GM23338 (cell line): ENCODE results near the gene SPTB. TPM values are rescaled to one million over a fixed set of nuclear protein-coding genes. Genes with fewer than 3 reads are reported as not detected.

ENCODE experiments used
- ATAC-seq: fragments of 200-7000 bp; cut with Tn5 transposase; 3 replicates; pipeline ENCODE4 v1.9.1; 2020
- DNase-seq: peaks from one replicate; pipeline ENCODE4 v3.0.0-alpha.2; 2015; ENCODE audit warnings: low spot score
- H2AFZ ChIP-seq: fragments of 200-600 bp; sonication (generic); 2 replicates; pipeline ENCODE4 v1.8.0; 2016; ENCODE audit warnings: antibody characterized with exemption, mild to moderate bottlenecking, moderate library complexity
- H3F3A ChIP-seq: fragments of 200-600 bp; sonication (generic); replicated peaks from 2 replicates; pipeline ENCODE4 v1.8.0; 2017; ENCODE audit warnings: antibody characterized with exemption, mixed run types, low read depth
- H3K27ac ChIP-seq: fragments of 200-600 bp; sonication (generic); 2 replicates; pipeline ENCODE4 v1.6.1; 2016; ENCODE audit warnings: low read depth
- H3K27me3 ChIP-seq: fragments of 200-600 bp; sonication (generic); 2 replicates; pipeline ENCODE4 v1.8.0; 2016; ENCODE audit warnings: mild to moderate bottlenecking, mixed run types, moderate library complexity; ENCODE audit not compliant: insufficient read depth
- H3K36me3 ChIP-seq: fragments of 200-600 bp; sonication (generic); 2 replicates; pipeline ENCODE4 v1.8.0; 2016; ENCODE audit warnings: mild to moderate bottlenecking; ENCODE audit not compliant: insufficient read depth
- H3K4me1 ChIP-seq: fragments of 200-600 bp; sonication (generic); 2 replicates; pipeline ENCODE4 v1.8.0; 2016; ENCODE audit warnings: mild to moderate bottlenecking, moderate library complexity; ENCODE audit not compliant: insufficient read depth
- H3K4me2 ChIP-seq: fragments of 200-600 bp; sonication (generic); 2 replicates; pipeline ENCODE4 v1.7.1; 2017; ENCODE audit warnings: mixed run types
- H3K4me3 ChIP-seq: fragments of 200-600 bp; sonication (generic); 2 replicates; pipeline ENCODE4 v1.6.1; 2016; ENCODE audit warnings: mixed run types
- H3K79me2 ChIP-seq: fragments of 200-600 bp; sonication (generic); replicated peaks from 2 replicates; pipeline ENCODE4 v1.8.0; 2017; ENCODE audit warnings: mild to moderate bottlenecking; ENCODE audit not compliant: insufficient read depth
- H3K9me2 ChIP-seq: fragments of 200-600 bp; sonication (generic); 2 replicates; pipeline ENCODE4 v1.8.0; 2017; ENCODE audit not compliant: insufficient read depth
- H4K20me1 ChIP-seq: fragments of 200-600 bp; sonication (generic); replicated peaks from 2 replicates; pipeline ENCODE4 v1.8.0; 2017; ENCODE audit warnings: mild to moderate bottlenecking; ENCODE audit not compliant: insufficient read depth
- H3K27ac Mint-ChIP-seq: 2 replicates; pipeline ENCODE4 v1.8.0; 2020; ENCODE audit warnings: inconsistent platforms, mild to moderate bottlenecking, moderate library complexity, mixed read lengths
- H3K27me3 Mint-ChIP-seq: 3 replicates; pipeline ENCODE4 v1.8.0; 2022; ENCODE audit warnings: low read depth, mild to moderate bottlenecking, moderate library complexity, mixed read lengths, inconsistent platforms; ENCODE audit not compliant: insufficient read depth, poor library complexity
- H3K36me3 Mint-ChIP-seq: 3 replicates; pipeline ENCODE4 v1.8.0; 2021; ENCODE audit warnings: low read depth, mild to moderate bottlenecking, inconsistent platforms, moderate library complexity, mixed read lengths
- H3K4me1 Mint-ChIP-seq: 3 replicates; pipeline ENCODE4 v1.8.0; 2020; ENCODE audit warnings: mild to moderate bottlenecking, inconsistent platforms, mixed read lengths
- H3K4me3 Mint-ChIP-seq: 3 replicates; pipeline ENCODE4 v1.8.0; 2021; ENCODE audit warnings: moderate library complexity, mild to moderate bottlenecking, inconsistent platforms, mixed read lengths
- H3K9me3 Mint-ChIP-seq: 3 replicates; pipeline ENCODE4 v1.8.0; 2020; ENCODE audit warnings: moderate library complexity, mild to moderate bottlenecking, inconsistent platforms, mixed read lengths
- EZH2phosphoT487 ChIP-seq: fragments of 200-600 bp; sonication (generic); IDR thresholded peaks from one replicate; pipeline ENCODE4 v1.8.1; 2018; ENCODE audit warnings: antibody characterized with exemption; ENCODE audit not compliant: unreplicated experiment
- JUNB ChIP-seq: IDR thresholded peaks from one replicate; pipeline ENCODE4 v1.6.1; 2016; ENCODE audit warnings: antibody characterized with exemption; ENCODE audit not compliant: unreplicated experiment
- STAT1 ChIP-seq: IDR thresholded peaks from one replicate; pipeline ENCODE4 v1.6.1; 2016; ENCODE audit warnings: antibody characterized with exemption; ENCODE audit not compliant: unreplicated experiment
- ZNF114 ChIP-seq: fragments of 250-450 bp; sonication (Bioruptor Pico); IDR thresholded peaks from 2 replicates; pipeline ENCODE4 v1.5.0; 2020; ENCODE audit warnings: mild to moderate bottlenecking, moderate library complexity
- ZNF331 ChIP-seq: fragments of 250-450 bp; sonication (Bioruptor Pico); IDR thresholded peaks from 2 replicates; pipeline ENCODE4 v1.5.0; 2020; ENCODE audit warnings: low read depth, mild to moderate bottlenecking, moderate library complexity
- polyA plus RNA-seq: library from polyadenylated mRNA; unstranded; fragments of >200 nt; fragmentation: Nextera tagmentation; extraction: Ambion mirVana; gene quantifications from 2 replicates; pipeline ENCODE4 v1.2.1, GENCODE V29; 2016
- total RNA-seq: library from RNA; depleted of rRNA; stranded (reverse); fragments of >200 nt; shearing (Covaris generic); gene quantifications from 2 replicates; pipeline ENCODE4 v1.2.3, GENCODE V29; 2014
- TF ChIP-seq, protein P1 (sequence below): fragments of 250-450 bp; sonication (Bioruptor Pico); IDR thresholded peaks from 2 replicates; pipeline ENCODE4 v1.5.0; 2020; ENCODE audit warnings: mild to moderate bottlenecking, moderate library complexity
- TF ChIP-seq, protein P2 (sequence below): IDR thresholded peaks from one replicate; pipeline ENCODE4 v1.6.1; 2018; ENCODE audit warnings: antibody characterized with exemption; ENCODE audit not compliant: unreplicated experiment
- TF ChIP-seq, protein P3 (sequence below): IDR thresholded peaks from 2 replicates; pipeline ENCODE4 v1.6.1; 2016; ENCODE audit warnings: antibody characterized with exemption

SPTB gene
- total and polyA plus RNA-seq, 2 experiments from 2014 or later = 1.1 to 1.9 TPM

DNA sequence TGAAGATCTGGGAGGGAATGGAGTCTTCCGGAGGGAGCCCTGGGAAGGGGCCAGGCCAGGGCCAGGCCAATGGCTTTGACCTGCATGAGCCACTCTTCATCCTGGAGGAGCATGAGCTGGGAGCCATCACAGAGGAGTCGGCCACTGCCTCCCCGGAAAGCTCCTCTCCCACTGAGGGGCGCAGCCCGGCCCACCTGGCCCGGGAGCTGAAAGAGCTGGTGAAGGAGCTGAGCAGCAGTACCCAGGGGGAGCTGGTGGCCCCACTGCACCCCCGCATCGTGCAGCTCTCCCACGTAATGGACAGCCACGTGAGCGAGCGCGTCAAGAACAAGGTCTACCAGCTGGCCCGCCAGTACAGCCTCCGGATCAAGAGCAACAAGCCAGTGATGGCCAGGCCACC lies 137.7 kb downstream of the SPTB start:
- Histone ChIP-seq H3K36me3 (peaks cover 19% of the 10 kb centered on the region), H3K27ac (no peak overlapping the region), H3F3A (no peaks in the 10 kb centered on the region), H3K4me1 (no peaks in the 10 kb centered on the region; the same call in 1 of the 2 replicates), H3K4me3 (no peak overlapping the region), H3K4me2 (no peak overlapping the region), H3K79me2 (no peaks in the 10 kb centered on the region), H2AFZ (no peak overlapping the region), H3K27me3 (no peaks in the 10 kb centered on the region), H4K20me1 (no peaks in the 10 kb centered on the region; the same call in 1 of the 2 replicates), H3K9me2 (no peaks in the 10 kb centered on the region)
- peaks cover 74% of the 10 kb centered on the region for H3K36me3 Mint-ChIP-seq
- H3K27me3 Mint-ChIP-seq = peaks cover 13% of the 10 kb centered on the region
- no peak overlapping the region; the same call in 1 of the 2 replicates for H3K27ac Mint-ChIP-seq
- no peaks in the 10 kb centered on the region for H3K9me3 Mint-ChIP-seq
- H3K4me3 Mint-ChIP-seq = no peak overlapping the region
- DNase-seq (no peak), ATAC-seq (no peak)
- no peak for TF ChIP-seq ZNF331 (CRISPR knock-in tag)
- TF ChIP-seq JUNB = no peak
- no peak for TF ChIP-seq EZH2phosphoT487
- TF ChIP-seq STAT1 = no peak
- TF ChIP-seq ZNF114 (CRISPR knock-in tag) = no peak
- TF ChIP-seq, protein P1, sequence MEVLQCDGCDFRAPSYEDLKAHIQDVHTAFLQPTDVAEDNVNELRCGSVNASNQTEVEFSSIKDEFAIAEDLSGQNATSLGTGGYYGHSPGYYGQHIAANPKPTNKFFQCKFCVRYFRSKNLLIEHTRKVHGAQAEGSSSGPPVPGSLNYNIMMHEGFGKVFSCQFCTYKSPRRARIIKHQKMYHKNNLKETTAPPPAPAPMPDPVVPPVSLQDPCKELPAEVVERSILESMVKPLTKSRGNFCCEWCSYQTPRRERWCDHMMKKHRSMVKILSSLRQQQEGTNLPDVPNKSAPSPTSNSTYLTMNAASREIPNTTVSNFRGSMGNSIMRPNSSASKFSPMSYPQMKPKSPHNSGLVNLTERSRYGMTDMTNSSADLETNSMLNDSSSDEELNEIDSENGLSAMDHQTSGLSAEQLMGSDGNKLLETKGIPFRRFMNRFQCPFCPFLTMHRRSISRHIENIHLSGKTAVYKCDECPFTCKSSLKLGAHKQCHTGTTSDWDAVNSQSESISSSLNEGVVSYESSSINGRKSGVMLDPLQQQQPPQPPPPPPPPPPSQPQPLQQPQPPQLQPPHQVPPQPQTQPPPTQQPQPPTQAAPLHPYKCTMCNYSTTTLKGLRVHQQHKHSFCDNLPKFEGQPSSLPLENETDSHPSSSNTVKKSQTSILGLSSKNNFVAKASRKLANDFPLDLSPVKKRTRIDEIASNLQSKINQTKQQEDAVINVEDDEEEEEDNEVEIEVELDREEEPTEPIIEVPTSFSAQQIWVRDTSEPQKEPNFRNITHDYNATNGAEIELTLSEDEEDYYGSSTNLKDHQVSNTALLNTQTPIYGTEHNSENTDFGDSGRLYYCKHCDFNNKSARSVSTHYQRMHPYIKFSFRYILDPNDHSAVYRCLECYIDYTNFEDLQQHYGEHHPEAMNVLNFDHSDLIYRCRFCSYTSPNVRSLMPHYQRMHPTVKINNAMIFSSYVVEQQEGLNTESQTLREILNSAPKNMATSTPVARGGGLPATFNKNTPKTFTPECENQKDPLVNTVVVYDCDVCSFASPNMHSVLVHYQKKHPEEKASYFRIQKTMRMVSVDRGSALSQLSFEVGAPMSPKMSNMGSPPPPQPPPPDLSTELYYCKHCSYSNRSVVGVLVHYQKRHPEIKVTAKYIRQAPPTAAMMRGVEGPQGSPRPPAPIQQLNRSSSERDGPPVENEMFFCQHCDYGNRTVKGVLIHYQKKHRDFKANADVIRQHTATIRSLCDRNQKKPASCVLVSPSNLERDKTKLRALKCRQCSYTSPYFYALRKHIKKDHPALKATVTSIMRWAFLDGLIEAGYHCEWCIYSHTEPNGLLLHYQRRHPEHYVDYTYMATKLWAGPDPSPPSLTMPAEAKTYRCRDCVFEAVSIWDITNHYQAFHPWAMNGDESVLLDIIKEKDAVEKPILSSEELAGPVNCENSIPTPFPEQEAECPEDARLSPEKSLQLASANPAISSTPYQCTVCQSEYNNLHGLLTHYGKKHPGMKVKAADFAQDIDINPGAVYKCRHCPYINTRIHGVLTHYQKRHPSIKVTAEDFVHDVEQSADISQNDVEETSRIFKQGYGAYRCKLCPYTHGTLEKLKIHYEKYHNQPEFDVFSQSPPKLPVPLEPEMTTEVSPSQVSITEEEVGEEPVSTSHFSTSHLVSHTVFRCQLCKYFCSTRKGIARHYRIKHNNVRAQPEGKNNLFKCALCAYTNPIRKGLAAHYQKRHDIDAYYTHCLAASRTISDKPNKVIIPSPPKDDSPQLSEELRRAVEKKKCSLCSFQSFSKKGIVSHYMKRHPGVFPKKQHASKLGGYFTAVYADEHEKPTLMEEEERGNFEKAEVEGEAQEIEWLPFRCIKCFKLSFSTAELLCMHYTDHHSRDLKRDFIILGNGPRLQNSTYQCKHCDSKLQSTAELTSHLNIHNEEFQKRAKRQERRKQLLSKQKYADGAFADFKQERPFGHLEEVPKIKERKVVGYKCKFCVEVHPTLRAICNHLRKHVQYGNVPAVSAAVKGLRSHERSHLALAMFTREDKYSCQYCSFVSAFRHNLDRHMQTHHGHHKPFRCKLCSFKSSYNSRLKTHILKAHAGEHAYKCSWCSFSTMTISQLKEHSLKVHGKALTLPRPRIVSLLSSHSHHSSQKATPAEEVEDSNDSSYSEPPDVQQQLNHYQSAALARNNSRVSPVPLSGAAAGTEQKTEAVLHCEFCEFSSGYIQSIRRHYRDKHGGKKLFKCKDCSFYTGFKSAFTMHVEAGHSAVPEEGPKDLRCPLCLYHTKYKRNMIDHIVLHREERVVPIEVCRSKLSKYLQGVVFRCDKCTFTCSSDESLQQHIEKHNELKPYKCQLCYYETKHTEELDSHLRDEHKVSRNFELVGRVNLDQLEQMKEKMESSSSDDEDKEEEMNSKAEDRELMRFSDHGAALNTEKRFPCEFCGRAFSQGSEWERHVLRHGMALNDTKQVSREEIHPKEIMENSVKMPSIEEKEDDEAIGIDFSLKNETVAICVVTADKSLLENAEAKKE = no peak
- TF ChIP-seq, protein P2, sequence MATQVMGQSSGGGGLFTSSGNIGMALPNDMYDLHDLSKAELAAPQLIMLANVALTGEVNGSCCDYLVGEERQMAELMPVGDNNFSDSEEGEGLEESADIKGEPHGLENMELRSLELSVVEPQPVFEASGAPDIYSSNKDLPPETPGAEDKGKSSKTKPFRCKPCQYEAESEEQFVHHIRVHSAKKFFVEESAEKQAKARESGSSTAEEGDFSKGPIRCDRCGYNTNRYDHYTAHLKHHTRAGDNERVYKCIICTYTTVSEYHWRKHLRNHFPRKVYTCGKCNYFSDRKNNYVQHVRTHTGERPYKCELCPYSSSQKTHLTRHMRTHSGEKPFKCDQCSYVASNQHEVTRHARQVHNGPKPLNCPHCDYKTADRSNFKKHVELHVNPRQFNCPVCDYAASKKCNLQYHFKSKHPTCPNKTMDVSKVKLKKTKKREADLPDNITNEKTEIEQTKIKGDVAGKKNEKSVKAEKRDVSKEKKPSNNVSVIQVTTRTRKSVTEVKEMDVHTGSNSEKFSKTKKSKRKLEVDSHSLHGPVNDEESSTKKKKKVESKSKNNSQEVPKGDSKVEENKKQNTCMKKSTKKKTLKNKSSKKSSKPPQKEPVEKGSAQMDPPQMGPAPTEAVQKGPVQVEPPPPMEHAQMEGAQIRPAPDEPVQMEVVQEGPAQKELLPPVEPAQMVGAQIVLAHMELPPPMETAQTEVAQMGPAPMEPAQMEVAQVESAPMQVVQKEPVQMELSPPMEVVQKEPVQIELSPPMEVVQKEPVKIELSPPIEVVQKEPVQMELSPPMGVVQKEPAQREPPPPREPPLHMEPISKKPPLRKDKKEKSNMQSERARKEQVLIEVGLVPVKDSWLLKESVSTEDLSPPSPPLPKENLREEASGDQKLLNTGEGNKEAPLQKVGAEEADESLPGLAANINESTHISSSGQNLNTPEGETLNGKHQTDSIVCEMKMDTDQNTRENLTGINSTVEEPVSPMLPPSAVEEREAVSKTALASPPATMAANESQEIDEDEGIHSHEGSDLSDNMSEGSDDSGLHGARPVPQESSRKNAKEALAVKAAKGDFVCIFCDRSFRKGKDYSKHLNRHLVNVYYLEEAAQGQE = no peak
- TF ChIP-seq, protein P3, sequence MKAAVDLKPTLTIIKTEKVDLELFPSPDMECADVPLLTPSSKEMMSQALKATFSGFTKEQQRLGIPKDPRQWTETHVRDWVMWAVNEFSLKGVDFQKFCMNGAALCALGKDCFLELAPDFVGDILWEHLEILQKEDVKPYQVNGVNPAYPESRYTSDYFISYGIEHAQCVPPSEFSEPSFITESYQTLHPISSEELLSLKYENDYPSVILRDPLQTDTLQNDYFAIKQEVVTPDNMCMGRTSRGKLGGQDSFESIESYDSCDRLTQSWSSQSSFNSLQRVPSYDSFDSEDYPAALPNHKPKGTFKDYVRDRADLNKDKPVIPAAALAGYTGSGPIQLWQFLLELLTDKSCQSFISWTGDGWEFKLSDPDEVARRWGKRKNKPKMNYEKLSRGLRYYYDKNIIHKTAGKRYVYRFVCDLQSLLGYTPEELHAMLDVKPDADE = no peak
- H3K4me1 Mint-ChIP-seq = peaks cover 10% of the 10 kb centered on the region; the same call in 2 of the 3 replicates
